Skeletal muscle tissue (tissue), 4 donors: Measurements from ENCODE around the gene SLC7A5. TPM values are rescaled to one million over a fixed set of nuclear protein-coding genes. Genes with fewer than 3 reads are reported as not detected.
A peak's percentile ranks its signal among the peaks of the same experiment; 100 is the strongest.
"Not testable (repeated sequence)": the region's sequence is repeated elsewhere in the genome, so short reads cannot be mapped to it uniquely, and the experiment has no call there.

Source experiments
- H3K27ac ChIP-seq: one replicate; pipeline ENCODE4 v1.7.0; 2013; ENCODE audit warnings: mild to moderate bottlenecking, low read depth, low read length, inconsistent platforms
- H3K27me3 ChIP-seq, 3 donors: one replicate each; pipeline ENCODE4 v1.7.0; 2013; ENCODE audit warnings: low read length in 3 of 3; ENCODE audit not compliant: control insufficient read depth in 3 of 3, insufficient read depth in 3 of 3
- H3K36me3 ChIP-seq, 3 donors: one replicate each; pipeline ENCODE4 v1.7.0; 2013; ENCODE audit warnings: low read length in 3 of 3; ENCODE audit not compliant: control insufficient read depth in 3 of 3, insufficient read depth in 3 of 3
- H3K4me1 ChIP-seq, 3 donors: one replicate each; pipeline ENCODE4 v1.7.0; 2013; ENCODE audit warnings: low read length in 3 of 3, mild to moderate bottlenecking in 3 of 3; ENCODE audit not compliant: control insufficient read depth in 3 of 3, insufficient read depth in 3 of 3
- H3K4me3 ChIP-seq, 3 donors: one replicate each; pipeline ENCODE4 v1.7.0; 2013; ENCODE audit warnings: low read length in 3 of 3
- H3K9ac ChIP-seq, 3 donors: one replicate each; pipeline ENCODE4 v1.7.0; 2013; ENCODE audit warnings: low read length in 3 of 3, mild to moderate bottlenecking in 3 of 3, moderate library complexity in 2 of 3, low read depth in 1 of 3
- H3K9me3 ChIP-seq, 3 donors: one replicate each; pipeline ENCODE4 v1.7.0; 2013; ENCODE audit warnings: low read length in 3 of 3; ENCODE audit not compliant: control insufficient read depth in 3 of 3
- total RNA-seq: library from RNA; depleted of rRNA; stranded (reverse); fragments of >200 nt; gene quantifications from one replicate; pipeline ENCODE4 v1.2.3, GENCODE V29; 2014
- donor health status: Osteomylitis.

Gene SLC7A5
- total RNA-seq, 1 donor from 2014 or later = 3.1 TPM

GRCh38 chr16:87905521-87905920 is 36.2 kb upstream of the SLC7A5 start:
- H3K4me1 ChIP-seq = peaks cover 0 to 11% (median under 1%) of the 10 kb centered on the region in 3 donors
- H3K27ac ChIP-seq, H3K36me3 ChIP-seq, H3K9me3 ChIP-seq, H3K4me3 ChIP-seq, H3K27me3 ChIP-seq, H3K9ac ChIP-seq: not testable (repeated sequence)

DNA sequence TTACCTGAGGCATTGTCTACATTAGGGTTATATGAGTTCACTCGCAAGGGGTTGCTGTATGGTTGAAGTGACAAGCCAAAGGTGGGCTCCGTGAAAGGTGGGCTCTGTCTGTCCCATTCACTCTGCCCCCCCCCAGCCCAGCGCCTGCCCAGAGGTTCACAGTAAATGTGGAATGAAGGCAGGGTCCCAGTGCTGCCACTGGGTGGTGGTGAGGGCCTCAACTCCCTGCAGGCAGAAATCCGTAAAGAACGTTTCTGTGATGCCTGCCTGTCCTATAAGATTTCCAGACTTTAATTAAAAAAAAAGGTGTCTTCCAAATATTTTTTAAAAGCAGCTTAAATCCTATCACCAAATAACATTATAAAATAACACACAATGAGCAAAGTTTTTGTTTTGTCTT is 35.7 kb upstream of the SLC7A5 start:
- not testable (repeated sequence) for H3K4me3 ChIP-seq, H3K27me3 ChIP-seq, H3K36me3 ChIP-seq, H3K9me3 ChIP-seq, H3K4me1 ChIP-seq, H3K27ac ChIP-seq, H3K9ac ChIP-seq

DNA sequence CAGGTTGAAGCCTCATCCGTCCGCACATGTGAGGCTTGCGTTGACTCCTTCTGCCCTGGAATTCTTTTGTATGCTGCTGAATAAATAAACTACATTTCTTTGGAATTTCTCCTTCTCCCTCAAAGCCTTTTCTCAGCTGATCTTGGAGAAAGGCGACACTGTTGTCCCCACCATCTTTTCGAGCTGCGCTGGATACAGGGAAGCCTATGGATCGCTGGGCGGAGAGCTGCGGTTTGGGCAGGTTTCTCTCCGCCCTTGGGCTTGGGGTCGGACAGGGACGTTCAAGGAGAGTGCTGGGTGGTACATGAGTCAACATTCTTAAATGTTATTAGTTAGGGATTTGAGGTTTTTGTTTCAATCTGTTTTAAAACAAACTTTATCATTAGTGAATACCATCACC is 31.2 kb upstream of the SLC7A5 start:
- not testable (repeated sequence) for H3K27ac ChIP-seq, H3K36me3 ChIP-seq, H3K27me3 ChIP-seq, H3K9me3 ChIP-seq, H3K9ac ChIP-seq, H3K4me3 ChIP-seq, H3K4me1 ChIP-seq

DNA sequence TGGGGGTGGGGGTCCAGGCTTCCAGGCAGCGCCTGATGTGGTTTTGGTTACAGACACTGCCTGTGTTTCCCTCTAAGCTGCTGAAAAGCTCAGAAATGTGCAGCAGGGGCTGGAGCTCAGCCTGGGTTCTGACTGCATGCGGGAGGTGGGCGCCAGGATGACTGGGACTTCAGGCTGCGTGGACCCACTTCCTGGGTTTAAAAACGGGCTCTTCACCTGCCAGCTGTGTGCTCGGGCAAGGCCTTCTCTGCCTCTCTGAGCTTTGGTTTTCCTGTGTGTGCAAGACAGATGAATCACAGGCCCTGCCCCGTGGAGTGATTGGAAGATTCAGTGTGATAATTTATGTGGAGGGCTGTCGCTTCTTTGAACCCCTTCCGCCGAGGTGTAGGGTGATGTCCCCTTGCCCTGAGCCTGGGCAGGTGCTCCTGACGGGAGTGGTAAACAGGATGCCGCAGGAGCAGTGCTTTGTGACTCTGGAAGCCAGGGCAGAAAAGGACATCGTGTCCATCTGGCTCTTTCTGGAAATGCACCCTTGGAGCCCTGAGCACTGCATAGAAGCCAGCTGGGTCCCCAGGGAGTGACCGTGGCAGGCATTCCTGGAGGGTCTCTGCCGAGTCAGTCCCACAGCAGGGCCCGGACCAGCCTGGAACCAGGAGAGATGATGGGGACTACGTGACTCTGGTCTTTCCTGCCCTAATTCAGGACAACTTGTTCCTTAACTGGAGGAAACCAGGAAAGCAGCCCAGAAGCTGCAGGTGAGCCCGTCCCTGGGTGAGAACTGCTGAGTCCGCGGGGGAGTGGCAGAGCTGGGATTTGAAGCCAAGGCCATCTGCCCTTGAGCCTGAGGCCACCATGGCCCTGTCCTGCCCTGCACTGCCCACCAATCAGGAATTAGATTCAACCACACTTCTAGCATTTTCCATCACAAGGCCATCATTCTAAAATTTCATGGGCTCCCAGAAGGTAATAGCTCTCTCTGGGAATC is 28.5 kb upstream of the SLC7A5 start:
- no peak overlapping the region for H3K27ac ChIP-seq
- H3K9ac ChIP-seq = no peak overlapping the region
- no peaks in the 10 kb centered on the region for H3K36me3 ChIP-seq
- no peaks in the 10 kb centered on the region for H3K9me3 ChIP-seq
- peaks cover 6 to 14% (median 6%) of the 10 kb centered on the region in 3 donors for H3K4me1 ChIP-seq
- H3K27me3 ChIP-seq = peaks cover 0 to 2% (median 0%) of the 10 kb centered on the region in 3 donors
- no peak overlapping the region for H3K4me3 ChIP-seq

DNA sequence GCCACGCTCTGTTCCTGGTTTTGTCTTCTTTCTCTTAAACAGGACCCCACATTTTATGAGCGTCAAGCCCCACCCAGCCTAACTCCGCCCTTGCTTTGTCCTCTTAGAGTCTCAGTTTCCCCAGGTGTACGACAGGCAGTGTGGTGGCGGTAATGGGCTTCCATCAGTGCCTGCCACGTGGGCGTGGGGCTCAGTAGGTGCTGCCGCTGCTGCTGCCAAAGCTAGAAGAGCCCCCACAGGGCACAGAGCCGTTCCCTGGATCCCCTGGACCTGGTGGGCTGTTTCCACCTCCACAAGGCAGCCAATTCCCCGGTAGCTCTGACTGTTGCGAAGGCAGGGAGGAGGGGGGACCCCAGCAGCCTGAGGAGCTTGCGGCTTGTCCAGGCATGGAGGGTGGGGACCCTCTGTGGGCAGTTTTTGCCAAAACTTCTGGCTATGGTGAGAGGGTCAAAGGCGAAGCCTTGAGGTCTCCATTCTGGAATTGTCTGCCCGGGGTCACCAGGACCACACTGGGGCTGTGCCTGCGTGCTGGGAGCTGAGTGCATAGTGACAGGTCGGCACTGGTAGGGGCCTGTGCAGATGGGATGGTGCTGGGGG is 27.7 kb upstream of the SLC7A5 start:
- H3K9me3 ChIP-seq, H3K27me3 ChIP-seq, H3K9ac ChIP-seq, H3K27ac ChIP-seq, H3K36me3 ChIP-seq, H3K4me3 ChIP-seq: not testable (repeated sequence)
- H3K4me1 ChIP-seq = peaks cover 6 to 14% (median 6%) of the 10 kb centered on the region in 3 donors

GRCh38 chr16:87896176-87896890 is 27.0 kb upstream of the SLC7A5 start:
- not testable (repeated sequence) for H3K4me3 ChIP-seq, H3K9me3 ChIP-seq, H3K36me3 ChIP-seq, H3K27me3 ChIP-seq, H3K9ac ChIP-seq, H3K27ac ChIP-seq
- peaks cover 6 to 14% (median 6%) of the 10 kb centered on the region in 3 donors for H3K4me1 ChIP-seq

GRCh38 chr16:87895641-87896141 is 26.4 kb upstream of the SLC7A5 start:
- Histone ChIP-seq H3K27me3 (peaks cover 0 to 2% (median 0%) of the 10 kb centered on the region in 3 donors), H3K4me3 (no peak overlapping the region), H3K9me3 (no peaks in the 10 kb centered on the region), H3K4me1 (peaks cover 6 to 14% (median 6%) of the 10 kb centered on the region in 3 donors), H3K36me3 (no peaks in the 10 kb centered on the region), H3K9ac (no peak overlapping the region), H3K27ac (no peak overlapping the region)

DNA sequence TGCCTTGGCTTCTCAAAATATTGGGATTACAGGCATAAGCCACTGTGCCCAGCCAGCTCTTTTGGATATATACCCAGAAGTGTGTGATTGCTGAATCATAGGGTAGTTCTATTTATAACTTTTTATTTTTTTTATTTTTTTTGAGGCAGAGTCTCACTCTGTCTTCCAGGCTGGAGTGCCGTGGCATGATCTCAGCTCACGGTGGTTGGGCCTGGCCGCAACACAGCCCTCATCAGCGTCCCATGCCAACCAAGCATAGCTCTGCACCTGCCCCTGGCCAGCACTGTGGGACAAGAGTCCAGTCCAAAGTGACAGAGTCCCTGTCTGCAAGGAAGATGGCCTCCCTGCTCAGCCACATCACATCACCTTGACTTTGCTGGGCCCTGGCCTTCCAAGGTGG is 24.7 kb upstream of the SLC7A5 start:
- Histone ChIP-seq H3K4me1 (peaks cover 6 to 14% (median 6%) of the 10 kb centered on the region in 3 donors), H3K27ac (peak overlapping the region; percentile 56), H3K9ac (peak overlapping the region in 1 of 3 donors; percentile 50)
- not testable (repeated sequence) for H3K36me3 ChIP-seq, H3K4me3 ChIP-seq, H3K27me3 ChIP-seq, H3K9me3 ChIP-seq

- Histone ChIP-seq H3K27ac (no peak overlapping the region), H3K9ac (no peak overlapping the region), H3K36me3 (no peaks in the 10 kb centered on the region), H3K9me3 (no peaks in the 10 kb centered on the region), H3K27me3 (no peaks in the 10 kb centered on the region), H3K4me3 (no peak overlapping the region), H3K4me1 (peaks cover 6 to 14% (median 6%) of the 10 kb centered on the region in 3 donors)
These were observed 22.5 kb upstream of the SLC7A5 start for GRCh38 chr16:87891764-87892163.
